Measurements from ENCODE around the gene SPOPL. TPM values are rescaled to one million over a fixed set of nuclear protein-coding genes. Genes with fewer than 3 reads are reported as not detected.
"Not testable (repeated sequence)": the region's sequence is repeated elsewhere in the genome, so short reads cannot be mapped to it uniquely, and the experiment has no call there.

SPOPL gene
- total RNA-seq, 2 donors from 2014 or later = 28.7 to 46.3 TPM

GRCh38 chr2:138475277-138475776 lies 26.2 kb upstream of the SPOPL start:
- no peak for DNase-seq (ENCODE audit: low spot score)
- ATAC-seq (ENCODE audit: insufficient number of reproducible peaks, low FRiP score, low read depth) = no peak

GRCh38 chr2:138476186-138476585 lies 25.4 kb upstream of the SPOPL start:
- DNase-seq (ENCODE audit: low spot score) (no peak), ATAC-seq (ENCODE audit: insufficient number of reproducible peaks, low FRiP score, low read depth) (no peak)
- H3K36me3 ChIP-seq = no peaks in the 10 kb centered on the region
- H3K4me3 ChIP-seq = no peak overlapping the region
- no peak overlapping the region for H3K27ac ChIP-seq
- H3K9me3 ChIP-seq = no peaks in the 10 kb centered on the region
- peaks cover 0 to 2% of the 10 kb centered on the region in 2 donors for H3K4me1 ChIP-seq (ENCODE audit: control insufficient read depth in 1 of 2, low read depth in 2 of 2)
- no peaks in the 10 kb centered on the region for H3K27me3 ChIP-seq (replicated peaks; ENCODE audit: insufficient read depth)
- TF ChIP-seq CTCF (IDR thresholded peaks at IDR 0.05) = no peak

More at GRCh38 chr2:138475277-138475776, 26.2 kb upstream of the SPOPL start:
- no peak overlapping the region for H3K4me3 ChIP-seq
- H3K9me3 ChIP-seq = no peaks in the 10 kb centered on the region
- no peak overlapping the region for H3K27ac ChIP-seq
- peaks cover 0 to 8% of the 10 kb centered on the region in 2 donors for H3K4me1 ChIP-seq (ENCODE audit: control insufficient read depth in 1 of 2, low read depth in 2 of 2)
- H3K36me3 ChIP-seq = no peaks in the 10 kb centered on the region
- H3K27me3 ChIP-seq (replicated peaks; ENCODE audit: insufficient read depth) = no peaks in the 10 kb centered on the region
- TF ChIP-seq CTCF (IDR thresholded peaks at IDR 0.05) = no peak

- Histone ChIP-seq H3K36me3 (no peaks in the 10 kb centered on the region), H3K9me3 (no peaks in the 10 kb centered on the region), H3K4me3 (no peak overlapping the region), H3K27me3 (replicated peaks; ENCODE audit: insufficient read depth) (no peaks in the 10 kb centered on the region), H3K27ac (no peak overlapping the region), H3K4me1 (ENCODE audit: control insufficient read depth in 1 of 2, low read depth in 2 of 2) (no peaks in the 10 kb centered on the region)
- ATAC-seq (ENCODE audit: insufficient number of reproducible peaks, low FRiP score, low read depth) (no peak), DNase-seq (ENCODE audit: low spot score) (no peak)
- TF ChIP-seq CTCF (IDR thresholded peaks at IDR 0.05) = no peak
These were observed 24.6 kb upstream of the SPOPL start for GRCh38 chr2:138476940-138477339.

GRCh38 chr2:138482796-138483195 lies 18.8 kb upstream of the SPOPL start:
- H3K9me3 ChIP-seq; H3K4me3 ChIP-seq; DNase-seq (ENCODE audit: low spot score); H3K27ac ChIP-seq; H3K27me3 ChIP-seq (replicated peaks; ENCODE audit: insufficient read depth); H3K36me3 ChIP-seq; ATAC-seq (ENCODE audit: insufficient number of reproducible peaks, low FRiP score, low read depth); H3K4me1 ChIP-seq (ENCODE audit: control insufficient read depth in 1 of 2, low read depth in 2 of 2): not testable (repeated sequence)

GRCh38 chr2:138485019-138485418 lies 16.6 kb upstream of the SPOPL start:
- TF ChIP-seq CTCF (IDR thresholded peaks at IDR 0.05) = no peak
- no peaks in the 10 kb centered on the region for H3K4me1 ChIP-seq (ENCODE audit: control insufficient read depth in 1 of 2, low read depth in 2 of 2)
- no peak overlapping the region for H3K27ac ChIP-seq
- H3K27me3 ChIP-seq (replicated peaks; ENCODE audit: insufficient read depth) = no peaks in the 10 kb centered on the region
- H3K9me3 ChIP-seq = no peaks in the 10 kb centered on the region
- no peaks in the 10 kb centered on the region for H3K36me3 ChIP-seq
- no peak for ATAC-seq (ENCODE audit: insufficient number of reproducible peaks, low FRiP score, low read depth)
- no peak for DNase-seq (ENCODE audit: low spot score)
- no peak overlapping the region for H3K4me3 ChIP-seq

All from thoracic aorta (tissue), 2 donors.